H1 (cell line): ENCODE measurements around the gene TCERG1L.

Source experiments
- CTCF ChIP-seq, 3 experiments: IDR thresholded peaks; 1 replicate in 2 of 3; 2 replicates in 1 of 3; pipeline versions ENCODE4 v1.5.1 to v1.6.1; 2011; ENCODE audit warnings: low read length in 3 of 3, mild to moderate bottlenecking in 3 of 3, inconsistent platforms in 2 of 3, low read depth in 1 of 3, moderate library complexity in 1 of 3; ENCODE audit not compliant: insufficient read depth in 1 of 3; ENCODE audit errors: control extremely low read depth in 1 of 3
- EP300 ChIP-seq, 2 experiments: IDR thresholded peaks; 1 replicate in 1 of 2; 2 replicates in 1 of 2; pipeline ENCODE4 v1.6.1; 2011 to 2012; ENCODE audit warnings: low read depth in 2 of 2, low read length in 2 of 2, mild to moderate bottlenecking in 2 of 2, borderline replicate concordance in 1 of 2, inconsistent platforms in 1 of 2, moderate library complexity in 1 of 2
- GABPA ChIP-seq: IDR thresholded peaks from 2 replicates; pipeline ENCODE4 v1.6.1; 2011; ENCODE audit warnings: mild to moderate bottlenecking, low read length, moderate library complexity, borderline replicate concordance; ENCODE audit not compliant: insufficient read depth
- POLR2A ChIP-seq, 2 experiments: IDR thresholded peaks; 1 replicate in 1 of 2; 2 replicates in 1 of 2; pipeline ENCODE4 v1.6.1; 2011; ENCODE audit warnings: low read depth in 2 of 2, low read length in 2 of 2, mild to moderate bottlenecking in 2 of 2; ENCODE audit errors: control extremely low read depth in 1 of 2
- TAF1 ChIP-seq: IDR thresholded peaks from 2 replicates; pipeline ENCODE4 v1.6.1; 2011; ENCODE audit warnings: mild to moderate bottlenecking, low read depth, low read length

GRCh38 chr10:131144196-131144595 lies 167.3 kb downstream of the TCERG1L start:
- TF ChIP-seq TAF1 (no peak), CTCF (IDR thresholded peaks at IDR 0.05; ENCODE audit: control extremely low read depth in 1 of 3, insufficient read depth in 1 of 3, low read depth in 1 of 3, low read length in 3 of 3) (no peak), POLR2A (IDR thresholded peaks at IDR 0.05; ENCODE audit: control extremely low read depth in 1 of 2, low read depth in 2 of 2, low read length in 2 of 2) (no peak), EP300 (IDR thresholded peaks at IDR 0.05; ENCODE audit: borderline replicate concordance in 1 of 2, low read depth in 2 of 2, low read length in 2 of 2) (no peak), GABPA (no peak)
